ENCODE data around the gene OGFRL1. TPM values are rescaled to one million over a fixed set of nuclear protein-coding genes. Genes with fewer than 3 reads are reported as not detected.

The OGFRL1 gene
- total and polyA plus RNA-seq, 9 of the 15 experiments (the other 6 are each of a cell fraction or from before 2014, with no cell fraction given): 0.01 to 0.07 (median 0.03) TPM

DNA sequence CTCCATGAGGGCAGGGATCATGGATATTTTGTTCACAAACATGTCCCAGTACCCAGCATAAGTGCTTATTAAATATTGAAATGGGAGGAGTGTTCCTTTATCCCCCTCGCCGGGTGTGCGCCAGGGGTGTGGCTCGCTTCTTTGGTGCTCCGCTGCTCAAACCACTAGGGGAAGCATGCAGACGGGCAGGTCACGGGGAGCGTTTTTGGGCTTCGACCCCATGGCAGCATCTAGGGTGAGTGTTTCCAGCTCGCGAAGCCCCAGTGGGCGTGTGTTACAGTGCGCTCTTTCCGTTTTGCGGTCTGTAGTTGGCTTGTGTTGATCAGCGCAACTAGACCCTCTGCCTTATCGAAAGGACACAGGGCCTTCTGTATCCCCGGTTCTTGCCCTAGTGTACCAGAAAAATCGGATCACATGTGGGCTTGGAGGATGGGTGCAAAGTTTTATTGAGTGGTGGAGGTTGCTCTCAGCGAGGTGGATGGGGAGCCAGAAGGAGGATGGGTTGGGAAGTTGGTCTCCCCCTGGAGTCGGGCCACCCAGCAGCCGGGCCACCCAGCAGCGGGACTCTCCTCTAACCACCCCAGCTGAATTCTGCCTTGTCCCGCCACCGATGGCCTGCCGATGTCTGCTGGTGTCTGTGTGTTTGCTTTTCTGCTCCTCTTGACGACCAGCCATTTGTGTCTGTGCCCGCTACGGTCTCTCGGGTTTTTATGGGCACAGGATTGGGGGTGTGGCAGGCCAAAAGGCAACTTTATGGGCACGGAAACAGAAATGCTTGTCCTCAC lies 43.2 kb upstream of the OGFRL1 start:
- no peaks in the 10 kb centered on the region for H3K36me3 ChIP-seq (ENCODE audit: control insufficient read depth, insufficient read depth, low read length)
- no peak overlapping the region for H2AFZ ChIP-seq (ENCODE audit: low read depth, low read length)
- ATAC-seq: no peak
- H3K27me3 ChIP-seq (ENCODE audit: control insufficient read depth in 2 of 2, insufficient read depth in 2 of 2, low read length in 2 of 2): peaks cover 0 to 5% of the 10 kb centered on the region in 2 experiments; a peak in 1 of 5 replicates
- TF ChIP-seq HDAC6 (IDR thresholded peaks at IDR 0.05; ENCODE audit: low read depth, low read length) (no peak), KAT8 (IDR thresholded peaks at IDR 0.05; ENCODE audit: low read depth) (no peak), ZNF717 (CRISPR knock-in tag; IDR thresholded peaks at IDR 0.05) (no peak), FOXK2 (conservative IDR thresholded peaks at IDR 0.05 in 1 of 2, IDR thresholded peaks at IDR 0.05 in 1 of 2; ENCODE audit: low read depth in 2 of 2) (no peak), MYNN (IDR thresholded peaks at IDR 0.05) (no peak), MYNN (CRISPR knock-in tag; IDR thresholded peaks at IDR 0.05) (no peak), ZNF57 (CRISPR knock-in tag; IDR thresholded peaks at IDR 0.05) (no peak), CHD1 (IDR thresholded peaks at IDR 0.05; ENCODE audit: low read length) (no peak)
- TF ChIP-seq, protein P1, sequence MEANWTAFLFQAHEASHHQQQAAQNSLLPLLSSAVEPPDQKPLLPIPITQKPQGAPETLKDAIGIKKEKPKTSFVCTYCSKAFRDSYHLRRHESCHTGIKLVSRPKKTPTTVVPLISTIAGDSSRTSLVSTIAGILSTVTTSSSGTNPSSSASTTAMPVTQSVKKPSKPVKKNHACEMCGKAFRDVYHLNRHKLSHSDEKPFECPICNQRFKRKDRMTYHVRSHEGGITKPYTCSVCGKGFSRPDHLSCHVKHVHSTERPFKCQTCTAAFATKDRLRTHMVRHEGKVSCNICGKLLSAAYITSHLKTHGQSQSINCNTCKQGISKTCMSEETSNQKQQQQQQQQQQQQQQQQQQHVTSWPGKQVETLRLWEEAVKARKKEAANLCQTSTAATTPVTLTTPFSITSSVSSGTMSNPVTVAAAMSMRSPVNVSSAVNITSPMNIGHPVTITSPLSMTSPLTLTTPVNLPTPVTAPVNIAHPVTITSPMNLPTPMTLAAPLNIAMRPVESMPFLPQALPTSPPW (CRISPR knock-in tag; IDR thresholded peaks at IDR 0.05): no peak
- TF ChIP-seq, protein P2, sequence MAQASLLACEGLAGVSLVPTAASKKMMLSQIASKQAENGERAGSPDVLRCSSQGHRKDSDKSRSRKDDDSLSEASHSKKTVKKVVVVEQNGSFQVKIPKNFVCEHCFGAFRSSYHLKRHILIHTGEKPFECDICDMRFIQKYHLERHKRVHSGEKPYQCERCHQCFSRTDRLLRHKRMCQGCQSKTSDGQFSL (CRISPR knock-in tag; IDR thresholded peaks at IDR 0.05): no peak
- TF ChIP-seq, protein P2 (tag; IDR thresholded peaks at IDR 0.05): no peak
- TF ChIP-seq, protein P3, sequence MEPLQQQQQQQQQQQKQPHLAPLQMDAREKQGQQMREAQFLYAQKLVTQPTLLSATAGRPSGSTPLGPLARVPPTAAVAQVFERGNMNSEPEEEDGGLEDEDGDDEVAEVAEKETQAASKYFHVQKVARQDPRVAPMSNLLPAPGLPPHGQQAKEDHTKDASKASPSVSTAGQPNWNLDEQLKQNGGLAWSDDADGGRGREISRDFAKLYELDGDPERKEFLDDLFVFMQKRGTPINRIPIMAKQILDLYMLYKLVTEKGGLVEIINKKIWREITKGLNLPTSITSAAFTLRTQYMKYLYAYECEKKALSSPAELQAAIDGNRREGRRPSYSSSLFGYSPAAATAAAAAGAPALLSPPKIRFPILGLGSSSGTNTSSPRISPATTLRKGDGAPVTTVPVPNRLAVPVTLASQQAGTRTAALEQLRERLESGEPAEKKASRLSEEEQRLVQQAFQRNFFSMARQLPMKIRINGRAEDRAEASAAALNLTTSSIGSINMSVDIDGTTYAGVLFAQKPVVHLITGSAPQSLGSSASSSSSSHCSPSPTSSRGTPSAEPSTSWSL (CRISPR knock-in tag; IDR thresholded peaks at IDR 0.05; ENCODE audit: borderline replicate concordance): no peak
- H3K9me1 ChIP-seq (ENCODE audit: control insufficient read depth, insufficient read depth, low read length): no peaks in the 10 kb centered on the region
- no peak overlapping the region for H3K4me3 ChIP-seq
- intact Hi-C loops (cut with micrococcal nuclease) (no loop called here), in situ Hi-C loops (cut with MboI) (no loop called here)
- no peak overlapping the region for H3K27ac ChIP-seq (ENCODE audit: extremely low read depth, low read depth, low read length)
- H3K9ac ChIP-seq (ENCODE audit: insufficient read depth in 1 of 2, low read depth in 2 of 2, low read length in 2 of 2): no peak overlapping the region
- WGBS (ENCODE audit: insufficient coverage, low coverage, missing lambda C conversion rate): under 1% methylated on average over 23 of the region's 31 CpGs
- H3K4me1 ChIP-seq (replicated peaks in 1 of 2; ENCODE audit: control insufficient read depth in 2 of 2, insufficient read depth in 2 of 2, low read length in 2 of 2): no peaks in the 10 kb centered on the region
- no peak for FAIRE-seq
- H3K9me3 ChIP-seq (replicated peaks; ENCODE audit: control insufficient read depth, insufficient read depth, low read depth, low read length): no peaks in the 10 kb centered on the region
- ChIA-PET POLR2A (no interaction called here), CTCF (ENCODE audit: low intra/inter-chr PET ratio) (no interaction called here)
- no TSS peak for BruUV-seq (replicated peaks)
- H3K79me2 ChIP-seq (ENCODE audit: control insufficient read depth, insufficient read depth, low read length): no peaks in the 10 kb centered on the region
- no peak for DNase-seq (ENCODE audit: extremely low read depth in 1 of 4, low spot score in 3 of 4)
- H4K20me1 ChIP-seq (replicated peaks; ENCODE audit: control insufficient read depth, insufficient read depth, low read length): no peaks in the 10 kb centered on the region
- H3K4me2 ChIP-seq (ENCODE audit: insufficient read depth, low read length): no peak overlapping the region
